Amygdala (tissue), 56 donors: ENCODE data around the gene ARHGAP22.

Experiments used
- DNase-seq, 56 donors: peaks; one replicate each; lab custom pipeline; 2025; lab: John Stamatoyannopoulos, UW

ARHGAP22 gene

DNA sequence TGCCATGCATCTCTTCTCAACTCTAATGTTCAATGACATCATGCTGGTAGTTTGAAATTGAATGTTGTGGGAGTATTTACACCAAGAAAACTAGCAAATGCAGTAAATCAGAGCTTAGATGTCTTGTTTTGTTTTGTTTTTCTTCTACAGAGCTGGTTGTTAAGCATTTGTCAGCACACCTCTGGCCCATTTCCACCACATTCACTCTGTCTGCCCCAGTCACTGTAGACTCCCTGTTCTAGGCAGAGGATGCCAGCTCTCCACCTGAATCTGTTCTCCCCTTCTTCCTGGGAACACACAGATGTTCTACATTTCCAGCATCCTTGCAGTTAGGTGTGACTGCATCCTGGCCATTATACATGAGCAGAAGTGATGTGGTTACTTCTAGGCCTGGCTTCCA lies 4.1 kb upstream of the ARHGAP22 start:
- no peak for DNase-seq

DNA sequence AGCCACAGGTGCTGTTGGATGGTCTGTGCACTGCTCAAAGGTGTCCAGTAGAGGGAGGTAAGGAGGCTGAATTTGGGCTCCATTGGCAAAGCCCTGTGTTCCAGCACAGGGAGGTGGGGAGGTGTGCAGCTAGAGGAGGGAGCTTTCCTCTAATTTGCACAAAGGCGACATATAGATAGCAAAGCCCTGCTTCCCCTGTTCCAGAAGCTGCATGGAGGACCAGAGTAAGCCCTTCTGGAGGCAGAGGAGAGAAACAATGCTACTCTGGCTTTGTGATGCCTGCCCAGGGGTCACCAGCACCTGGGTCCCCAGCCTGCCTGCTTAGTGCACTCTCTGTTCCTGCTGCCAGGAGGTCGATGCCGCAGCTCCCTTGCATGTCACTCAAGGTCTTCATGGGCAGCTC lies 3.4 kb upstream of the ARHGAP22 start:
- no peak for DNase-seq

DNA sequence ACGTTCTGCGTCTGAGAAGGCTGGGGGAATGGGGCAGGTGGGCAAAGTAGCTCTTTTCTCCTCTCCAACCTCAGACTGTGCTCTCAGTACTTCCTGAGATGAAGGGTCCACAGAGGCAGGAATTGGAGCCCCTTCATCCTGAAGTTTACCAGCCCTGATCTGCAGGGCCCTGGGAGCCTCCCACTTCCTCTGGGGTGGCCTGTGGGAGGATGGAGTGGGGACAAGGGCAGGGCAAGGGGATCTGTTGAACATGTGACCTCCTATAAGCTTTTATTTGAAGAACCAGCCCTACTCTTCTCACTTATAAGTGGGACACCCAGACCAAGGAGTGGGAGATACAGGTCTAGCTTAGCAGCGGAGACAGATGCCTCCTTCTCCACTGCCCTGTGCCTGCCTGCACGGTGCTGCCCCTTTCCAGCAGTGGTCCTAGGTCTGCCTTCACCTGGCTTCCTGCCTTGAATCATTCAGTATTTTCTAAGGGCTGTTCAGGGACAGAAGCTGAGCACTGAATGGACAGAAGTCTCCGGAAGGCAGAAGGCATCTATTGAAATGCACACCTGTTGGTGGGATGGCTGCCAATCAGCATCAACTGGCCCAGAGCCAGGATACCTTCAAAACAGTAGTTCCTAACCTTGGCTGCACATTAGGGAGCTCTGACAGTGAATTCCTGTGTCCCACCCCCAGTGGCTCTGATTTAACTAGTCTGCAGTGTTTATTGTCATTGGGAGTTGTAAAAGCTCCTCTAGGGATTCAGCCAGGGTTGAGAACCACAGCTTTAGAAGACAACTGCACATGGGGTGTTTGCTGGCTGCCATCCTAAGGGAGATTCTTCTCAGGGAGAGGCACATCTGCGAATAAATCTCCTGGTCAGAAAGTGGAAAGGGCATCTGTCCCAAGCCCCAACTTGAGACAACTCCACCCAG lies 2.7 kb upstream of the ARHGAP22 start:
- no peak for DNase-seq

DNA sequence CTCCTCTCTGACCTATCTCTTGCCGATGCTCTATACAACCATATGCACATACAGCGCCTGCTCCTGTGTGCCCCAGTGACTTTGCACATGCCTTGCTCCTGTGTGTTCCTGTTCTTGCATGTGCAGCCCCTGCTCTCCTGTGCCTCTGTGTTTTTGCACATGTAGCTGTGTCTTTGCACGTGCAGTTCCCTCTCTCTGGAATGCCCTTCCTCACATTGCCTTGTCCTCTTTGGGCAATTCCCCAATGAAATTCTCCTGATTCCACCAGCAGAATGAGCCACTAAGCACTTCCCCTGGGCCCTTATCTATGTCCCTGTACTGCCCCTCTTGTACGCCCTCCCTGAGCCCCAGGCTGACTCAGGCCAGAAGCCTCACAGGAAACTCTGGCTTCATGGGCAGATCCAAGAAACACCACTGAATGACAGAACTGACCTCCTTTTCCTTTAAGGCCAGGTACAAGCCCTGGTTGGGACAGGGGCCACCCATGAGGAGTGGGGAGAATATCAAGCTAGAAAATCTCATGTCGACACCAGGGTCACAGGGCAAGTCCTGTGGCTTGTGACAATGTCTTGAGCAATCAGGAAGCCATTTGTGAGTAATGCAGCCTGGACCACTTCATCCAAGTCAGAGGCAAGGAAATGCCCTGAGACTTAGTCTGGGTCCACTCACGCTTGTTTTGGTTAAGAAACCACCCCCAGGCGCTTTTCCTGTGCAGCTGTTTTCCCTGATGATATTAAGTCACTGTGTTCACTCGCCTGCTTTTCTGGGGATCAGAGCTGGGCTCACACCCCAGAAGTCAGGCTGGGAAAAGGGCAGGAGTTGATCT lies 1.9 kb upstream of the ARHGAP22 start:
- no peak for DNase-seq

DNA sequence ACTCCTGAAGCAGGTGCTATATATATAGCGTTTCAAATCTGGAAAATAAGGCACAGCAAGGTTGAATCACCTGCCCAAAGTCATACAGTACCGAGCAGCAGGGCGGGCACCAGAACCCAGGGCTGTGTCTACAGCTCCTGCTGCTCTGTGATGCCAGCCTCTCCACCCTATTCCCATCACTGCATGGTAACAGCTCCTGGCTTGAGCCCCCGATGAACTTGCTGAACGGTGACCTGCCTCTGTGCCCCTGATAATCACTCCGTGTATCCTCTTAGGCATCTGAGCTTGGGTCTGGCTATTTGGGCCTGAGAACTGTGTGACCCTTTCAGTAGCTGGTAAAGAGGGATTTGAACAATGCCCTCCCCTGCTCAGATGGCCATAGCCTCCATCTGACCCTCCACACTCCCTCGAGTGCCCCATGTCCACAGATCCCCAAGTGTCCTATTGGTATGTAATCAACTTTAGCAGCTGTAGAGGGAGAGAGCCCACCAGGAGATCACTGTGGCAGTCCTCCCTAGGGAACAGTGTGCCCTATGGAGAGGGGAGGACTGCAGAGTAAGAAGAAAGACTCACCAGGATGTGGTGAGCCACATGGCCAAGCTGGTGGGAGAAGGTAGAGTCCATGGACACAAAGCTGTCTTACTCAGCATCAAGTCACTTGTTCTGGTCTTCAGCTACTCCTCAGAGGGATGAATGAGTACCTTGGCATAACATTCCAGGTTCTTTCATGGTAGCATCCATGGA lies 1.1 kb upstream of the ARHGAP22 start:
- DNase-seq = no peak

DNA sequence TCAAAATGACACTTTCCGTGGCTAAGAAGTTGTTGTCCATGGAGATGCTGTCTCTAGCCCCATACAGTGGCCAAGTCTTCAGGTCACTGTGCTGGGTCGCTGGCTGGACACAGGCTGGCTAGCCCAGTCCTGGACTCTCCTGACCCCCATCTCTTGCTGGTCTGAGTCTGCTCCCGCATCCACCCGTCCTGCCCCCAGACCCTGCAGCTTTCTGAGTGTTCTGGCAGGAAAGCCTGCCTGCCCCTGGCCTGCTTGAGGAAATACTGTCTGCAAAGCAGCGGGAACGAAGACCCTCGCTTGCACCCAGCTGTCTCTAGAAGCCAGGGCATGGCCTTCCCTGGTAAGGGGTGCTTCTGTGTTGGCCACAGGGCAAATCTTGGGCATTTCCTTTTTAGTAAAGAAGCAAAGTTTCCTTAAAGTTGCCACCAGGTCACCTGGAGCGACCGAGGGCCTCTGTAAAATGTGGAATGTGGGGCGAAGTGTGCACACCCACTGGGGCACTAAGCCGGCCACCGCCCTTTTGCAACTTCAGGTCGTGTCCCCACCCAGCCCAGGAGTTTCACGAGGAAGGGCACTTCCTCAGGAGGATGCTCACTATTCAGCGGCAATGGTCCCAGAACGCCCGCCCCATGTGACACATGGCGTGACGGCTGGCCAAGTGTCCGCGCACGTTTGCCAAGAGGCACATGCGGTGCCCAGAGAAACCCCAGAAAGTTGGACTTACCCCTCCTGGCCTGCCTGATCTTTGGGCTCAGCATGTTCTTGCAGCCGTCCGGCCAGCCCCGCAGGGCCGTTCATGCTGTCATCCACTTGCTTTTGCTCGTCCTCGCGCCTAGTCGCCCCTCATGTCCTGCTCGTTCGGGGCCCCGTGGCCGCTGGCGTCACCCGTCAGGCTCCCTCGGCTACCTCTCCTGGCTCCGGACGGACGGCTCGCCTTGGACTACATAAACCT lies 558 bp downstream of the ARHGAP22 start:
- DNase-seq = peak in 32 of 56 donors; percentile 22 to 76 (median 62)

DNA sequence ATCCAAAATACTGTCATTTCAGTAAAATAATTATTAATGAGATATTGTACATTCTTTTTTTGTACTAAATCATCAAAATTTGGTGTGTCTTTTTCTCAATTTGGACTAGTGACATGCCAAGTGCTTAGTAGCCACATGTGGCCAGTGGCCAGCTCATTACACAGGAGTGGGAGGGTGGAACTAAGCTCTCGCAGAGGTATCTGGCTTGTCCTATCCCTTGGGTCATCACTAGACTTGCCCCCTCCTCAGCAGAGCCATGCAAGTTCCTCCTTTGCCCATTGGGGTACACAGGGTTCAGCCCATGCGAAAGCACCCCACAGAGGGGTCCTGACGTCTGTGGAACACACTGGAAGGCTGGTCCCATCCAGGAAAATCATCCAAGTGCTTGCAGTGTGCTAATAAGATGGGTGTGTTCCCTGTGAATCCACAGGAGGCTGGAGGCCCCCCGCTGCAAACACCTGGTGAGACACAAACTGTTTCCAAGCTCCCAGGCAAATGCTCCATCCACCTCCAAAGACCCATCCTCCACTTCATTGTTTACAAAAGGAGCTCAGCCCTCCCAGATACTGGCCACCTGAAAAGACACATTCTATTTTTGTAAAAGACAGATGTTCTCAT lies 1.3 kb downstream of the ARHGAP22 start:
- no peak for DNase-seq

DNA sequence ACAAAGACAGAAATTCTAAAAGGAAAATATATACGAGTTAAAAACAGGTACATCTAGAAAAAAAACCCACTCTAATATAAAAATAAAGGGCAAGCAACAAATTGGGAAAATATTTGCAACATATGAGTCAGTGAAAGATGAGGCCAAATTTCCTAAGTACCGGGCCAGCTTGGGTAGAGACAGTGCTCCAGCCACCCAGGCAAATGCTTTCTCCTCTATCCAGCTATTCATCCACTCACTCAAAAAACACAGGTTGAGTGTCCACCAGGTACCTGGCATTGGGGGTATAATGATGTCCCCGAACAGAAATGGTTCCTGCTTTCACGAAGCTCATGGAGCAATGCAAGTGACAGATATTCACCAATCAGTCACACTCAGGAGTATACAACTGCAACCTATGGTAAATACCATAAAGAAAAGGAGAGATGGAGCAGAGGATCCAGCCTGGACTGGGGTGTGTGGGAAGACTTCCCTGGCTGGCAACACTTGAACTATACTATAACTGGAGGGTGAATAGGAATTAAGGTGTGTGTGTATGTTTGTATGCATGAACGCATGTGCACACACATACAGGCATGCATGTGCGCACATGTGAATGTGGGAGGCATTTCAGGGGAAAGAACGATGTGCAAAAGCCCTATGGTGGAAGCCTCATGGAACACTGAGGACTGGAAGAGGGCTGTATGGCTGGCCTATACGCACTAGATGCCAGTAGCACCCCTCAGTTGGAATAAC lies 2.3 kb downstream of the ARHGAP22 start:
- no peak for DNase-seq

DNA sequence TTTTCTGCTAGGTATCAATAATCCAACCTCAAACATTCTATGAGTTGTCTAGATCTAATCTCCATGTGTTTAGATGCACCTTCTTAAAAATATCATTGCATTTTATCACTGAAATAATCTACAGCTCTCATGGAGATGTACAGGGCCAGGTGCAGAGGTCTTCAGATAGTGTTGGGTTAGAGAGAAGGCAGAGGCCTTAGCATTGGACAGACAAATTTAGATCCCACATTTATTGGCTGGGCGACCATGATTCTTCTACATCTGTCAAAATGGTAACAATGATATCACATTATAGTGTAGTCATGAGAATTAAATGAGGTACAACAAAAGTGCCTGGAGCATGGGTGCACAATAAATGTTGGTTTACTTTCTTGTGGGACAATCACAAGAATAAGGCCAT lies 3.1 kb downstream of the ARHGAP22 start:
- DNase-seq = no peak

DNA sequence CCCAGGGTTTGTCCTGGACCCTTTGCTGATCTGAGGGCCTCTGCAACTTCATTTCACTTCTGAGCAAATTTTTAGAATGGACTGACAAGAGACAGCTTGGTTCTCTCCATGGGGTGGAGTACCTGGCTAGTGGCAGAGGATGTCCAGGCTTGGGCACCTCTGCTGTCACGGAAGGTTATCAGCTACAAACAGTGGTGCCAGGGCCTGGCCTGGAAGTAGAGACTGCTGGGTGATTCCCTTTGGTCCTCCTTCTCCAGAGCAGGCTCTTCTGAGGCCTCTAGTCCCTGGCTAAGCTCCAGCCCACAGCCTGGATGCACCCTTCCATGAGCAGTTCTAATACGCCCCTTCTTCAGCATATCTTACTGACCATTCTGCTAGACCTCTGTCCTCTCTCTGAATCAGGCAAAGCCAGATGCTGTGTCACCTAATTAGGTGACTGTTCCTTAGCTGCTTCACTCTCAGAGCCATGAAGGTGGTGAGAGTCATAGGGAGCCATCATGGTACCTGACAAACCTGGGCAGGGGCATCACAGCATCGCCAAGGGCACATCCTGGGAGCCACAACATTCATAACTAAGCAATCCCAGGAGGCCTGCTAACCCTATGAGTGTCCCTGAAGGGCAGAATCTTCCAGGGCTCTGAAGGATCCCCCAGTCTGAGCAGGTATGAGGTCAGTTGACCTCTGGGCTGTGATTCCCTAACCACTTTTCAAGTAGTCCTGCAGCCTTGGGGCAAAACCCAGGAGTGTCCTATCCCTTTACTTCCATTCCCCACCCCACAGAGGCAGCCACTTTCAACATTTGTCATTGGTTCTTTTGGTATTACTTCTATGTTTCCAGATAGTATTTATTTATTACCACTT lies 4.0 kb downstream of the ARHGAP22 start:
- no peak for DNase-seq

DNA sequence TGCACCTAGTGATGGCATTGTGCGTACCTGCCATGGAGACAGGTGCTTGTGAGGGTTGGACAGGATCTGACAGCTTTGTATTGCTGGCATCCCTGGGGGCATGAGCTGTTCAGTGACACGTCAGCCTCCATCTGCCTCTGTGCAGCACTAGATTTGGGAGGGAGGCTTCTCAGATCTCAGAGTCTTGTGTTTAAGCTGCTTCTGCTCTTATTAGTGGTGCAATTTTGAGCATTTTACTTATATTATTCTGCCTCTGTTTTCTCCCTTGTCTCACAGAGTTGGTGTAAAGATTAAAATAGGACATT lies 5.1 kb downstream of the ARHGAP22 start:
- peak in 1 of 56 donors; percentile 39 for DNase-seq

DNA sequence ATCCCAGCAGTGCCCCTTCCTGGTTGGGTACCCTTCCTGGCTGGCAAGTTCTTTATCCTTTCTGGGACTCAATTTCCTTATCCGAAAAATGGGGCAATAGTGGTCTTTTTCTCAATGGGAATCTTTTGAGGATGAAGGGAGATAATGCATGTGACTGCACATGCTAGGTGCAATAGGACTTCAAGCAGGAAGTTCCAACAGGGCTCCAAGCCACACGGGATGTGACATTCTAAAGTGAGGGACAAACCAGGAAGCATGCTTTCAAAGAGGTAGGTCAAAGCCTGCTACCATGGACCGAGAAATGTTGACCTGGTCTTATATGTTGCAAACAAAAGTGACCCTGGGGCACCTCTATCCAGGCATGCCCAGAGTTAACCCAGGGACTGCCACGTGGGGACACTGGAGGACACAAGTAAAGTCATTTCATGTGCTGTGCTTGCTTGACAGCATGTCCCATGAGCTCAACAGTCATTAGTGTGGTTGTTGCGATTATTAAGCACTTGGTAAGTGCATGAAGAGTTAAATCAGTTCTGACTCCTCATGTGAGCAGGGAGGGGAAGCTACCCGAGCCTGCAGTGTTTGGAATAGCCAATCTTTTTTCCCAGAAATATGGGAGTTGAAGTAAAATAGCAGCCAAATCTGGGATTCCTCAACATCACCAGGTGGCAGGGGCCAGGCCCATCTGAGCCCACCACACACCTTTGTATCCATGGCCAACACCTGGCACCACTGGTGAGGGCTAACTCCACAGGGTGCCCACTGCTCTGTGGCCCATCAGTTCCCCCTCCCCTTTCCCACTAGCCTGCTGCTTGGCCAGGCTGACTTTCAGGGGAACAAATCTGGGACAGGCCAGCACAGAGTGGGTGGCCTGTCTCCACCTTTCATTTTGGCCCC lies 5.7 kb downstream of the ARHGAP22 start:
- DNase-seq = no peak

DNA sequence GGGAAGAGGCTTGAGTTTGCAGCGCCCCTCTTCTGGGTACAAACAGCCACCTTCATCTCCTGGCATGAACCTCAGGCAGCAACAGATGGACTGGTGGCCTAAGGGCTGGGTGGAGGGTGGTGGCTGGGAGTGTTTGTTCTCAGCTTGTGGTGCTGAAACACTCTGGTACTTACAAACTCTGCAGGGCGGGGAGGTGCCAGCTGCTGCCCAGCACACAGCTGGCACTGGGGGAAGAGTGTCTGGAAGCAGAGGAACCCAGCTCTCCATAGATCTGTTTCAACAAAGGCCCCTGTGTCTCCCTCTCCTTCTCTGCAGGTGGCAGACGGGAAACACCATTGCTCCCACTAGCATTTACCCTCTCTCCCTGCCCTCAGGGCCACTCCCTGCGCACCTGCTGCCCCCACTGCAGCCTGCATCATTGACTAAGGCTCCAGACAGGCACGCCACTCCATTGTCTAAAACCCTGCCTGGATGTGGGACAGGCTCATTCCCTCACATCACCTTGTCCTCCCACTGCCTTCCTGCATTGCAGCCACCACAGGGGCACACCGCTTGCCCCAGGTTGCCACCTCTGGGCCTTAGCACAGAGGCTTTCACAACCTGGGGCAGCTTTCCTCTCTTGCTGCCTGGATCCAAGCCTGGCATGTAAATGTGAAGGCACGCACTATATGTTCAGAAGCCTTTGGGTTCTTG lies 6.5 kb downstream of the ARHGAP22 start:
- peak in 48 of 56 donors; percentile 22 to 91 (median 65) for DNase-seq

DNA sequence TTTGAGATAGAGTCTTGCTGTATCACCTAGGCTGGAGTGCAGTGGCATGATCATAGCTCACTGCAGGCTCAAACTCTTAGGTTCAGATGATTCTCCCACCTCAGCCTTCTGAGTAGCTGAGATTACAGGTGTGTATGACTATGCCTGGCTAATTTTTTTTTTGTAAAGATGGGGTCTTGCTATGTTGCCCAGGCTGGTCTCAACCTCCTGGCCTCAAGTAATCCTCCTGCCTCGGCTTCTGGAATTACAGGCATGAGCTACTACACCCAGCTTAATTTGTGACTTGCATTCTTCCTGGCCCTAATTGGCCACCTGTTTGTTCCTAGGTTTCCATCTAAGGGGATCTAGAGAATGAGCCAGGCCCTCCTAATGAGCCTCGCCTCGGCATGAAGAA lies 9.3 kb downstream of the ARHGAP22 start:
- no peak for DNase-seq

DNA sequence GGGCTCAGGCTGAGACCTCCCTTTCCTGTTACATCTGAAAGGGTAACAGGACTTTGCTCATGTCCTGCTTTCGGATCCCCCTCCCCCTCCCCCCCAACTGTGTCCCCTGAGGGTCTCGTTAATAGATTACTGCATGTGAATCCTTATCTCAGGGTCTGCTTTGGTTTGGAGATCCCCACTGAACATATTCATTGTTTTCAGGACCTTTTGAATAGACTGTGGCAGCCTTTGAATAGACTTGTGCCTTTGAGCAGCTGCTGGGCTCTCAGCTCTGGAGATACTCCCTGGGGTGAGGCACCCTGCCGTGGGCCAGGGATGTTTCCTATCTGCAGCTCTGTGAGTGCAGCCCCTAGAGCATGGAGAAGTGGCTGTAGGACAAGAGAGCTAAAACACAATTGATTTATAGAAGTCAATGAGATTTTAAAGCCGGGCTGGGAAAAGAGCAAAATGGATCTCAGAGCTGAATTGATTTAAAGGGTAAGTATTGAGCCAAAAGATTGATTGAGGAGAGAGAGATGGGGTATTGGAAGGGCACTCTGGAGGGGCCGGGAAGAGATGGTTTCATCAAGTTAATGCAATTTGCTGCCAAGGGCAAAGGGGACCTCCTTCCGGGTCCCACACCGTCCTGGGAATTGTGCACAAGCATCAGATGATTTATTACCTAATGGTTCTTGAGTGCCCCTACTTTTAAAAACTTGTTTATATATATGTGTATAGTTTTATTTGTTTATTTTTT lies 9.9 kb downstream of the ARHGAP22 start:
- peak in 1 of 56 donors; percentile 25 for DNase-seq
